T-helper 1 cell treated with Interleukin-12 subunit alpha and Interleukin-12 subunit beta and Interleukin-4 antibody, amounts not matched to agents 30 μg/mL and 1 μg/mL, for 36 hours (primary cell): ENCODE data around the gene UIMC1.
"Not testable (repeated sequence)": the region's sequence is repeated elsewhere in the genome, so short reads cannot be mapped to it uniquely, and the experiment has no call there.

Experiments
- H3K27ac Mint-ChIP-seq: one replicate; pipeline ENCODE4 v1.8.0; 2021; ENCODE audit warnings: mild to moderate bottlenecking, mixed read lengths
- H3K27me3 Mint-ChIP-seq: one replicate; pipeline ENCODE4 v1.8.0; 2021; ENCODE audit warnings: low read depth, mixed read lengths
- H3K36me3 Mint-ChIP-seq: one replicate; pipeline ENCODE4 v1.8.0; 2021; ENCODE audit warnings: low read depth, mixed read lengths
- H3K4me1 Mint-ChIP-seq: one replicate; pipeline ENCODE4 v1.8.0; 2021; ENCODE audit warnings: low read depth, mixed read lengths
- H3K4me3 Mint-ChIP-seq: one replicate; pipeline ENCODE4 v1.8.0; 2021; ENCODE audit warnings: mild to moderate bottlenecking, moderate library complexity, mixed read lengths
- H3K9me3 Mint-ChIP-seq: one replicate; pipeline ENCODE4 v1.8.0; 2021; ENCODE audit warnings: mixed read lengths

UIMC1 gene

GRCh38 chr5:176875014-176875550, 131.5 kb downstream of the UIMC1 start:
- H3K9me3 Mint-ChIP-seq = peaks cover 10% of the 10 kb centered on the region
- peaks cover 4% of the 10 kb centered on the region for H3K36me3 Mint-ChIP-seq
- no peak overlapping the region for H3K4me3 Mint-ChIP-seq
- peaks cover 2% of the 10 kb centered on the region for H3K4me1 Mint-ChIP-seq
- peaks cover 13% of the 10 kb centered on the region for H3K27me3 Mint-ChIP-seq
- no peak overlapping the region for H3K27ac Mint-ChIP-seq

GRCh38 chr5:176874198-176874780, 132.3 kb downstream of the UIMC1 start:
- Mint-ChIP-seq H3K9me3 (peaks cover 14% of the 10 kb centered on the region), H3K36me3 (peaks cover 4% of the 10 kb centered on the region), H3K27me3 (peaks cover 13% of the 10 kb centered on the region), H3K4me3 (no peak overlapping the region), H3K27ac (no peak overlapping the region), H3K4me1 (peaks cover 2% of the 10 kb centered on the region)

GRCh38 chr5:176873541-176874172, 132.9 kb downstream of the UIMC1 start:
- Mint-ChIP-seq H3K4me3 (no peak overlapping the region), H3K4me1 (peaks cover 2% of the 10 kb centered on the region), H3K9me3 (peaks cover 14% of the 10 kb centered on the region), H3K27ac (no peak overlapping the region), H3K27me3 (peaks cover 13% of the 10 kb centered on the region), H3K36me3 (peaks cover 4% of the 10 kb centered on the region)

GRCh38 chr5:176873011-176873410, 133.6 kb downstream of the UIMC1 start:
- Mint-ChIP-seq H3K9me3 (peaks cover 14% of the 10 kb centered on the region), H3K27ac (peak overlapping the region; percentile 41), H3K27me3 (peaks cover 13% of the 10 kb centered on the region)
- H3K4me3 Mint-ChIP-seq, H3K4me1 Mint-ChIP-seq, H3K36me3 Mint-ChIP-seq: not testable (repeated sequence)

GRCh38 chr5:176872586-176872985, 134.0 kb downstream of the UIMC1 start:
- not testable (repeated sequence) for H3K27ac Mint-ChIP-seq, H3K4me1 Mint-ChIP-seq, H3K36me3 Mint-ChIP-seq, H3K4me3 Mint-ChIP-seq
- Mint-ChIP-seq H3K27me3 (peaks cover 13% of the 10 kb centered on the region), H3K9me3 (peaks cover 14% of the 10 kb centered on the region)

- peaks cover 14% of the 10 kb centered on the region for H3K9me3 Mint-ChIP-seq
These were observed 135.9 kb downstream of the UIMC1 start for GRCh38 chr5:176870644-176871043.

GRCh38 chr5:176870110-176870591, 136.4 kb downstream of the UIMC1 start:
- Mint-ChIP-seq H3K4me1 (no peaks in the 10 kb centered on the region), H3K27ac (no peak overlapping the region), H3K36me3 (peaks cover 2% of the 10 kb centered on the region), H3K27me3 (peaks cover 21% of the 10 kb centered on the region), H3K9me3 (peaks cover 14% of the 10 kb centered on the region), H3K4me3 (no peak overlapping the region)

More at GRCh38 chr5:176870644-176871043, 135.9 kb downstream of the UIMC1 start:
- not testable (repeated sequence) for H3K4me3 Mint-ChIP-seq, H3K27ac Mint-ChIP-seq, H3K4me1 Mint-ChIP-seq, H3K36me3 Mint-ChIP-seq
- peaks cover 26% of the 10 kb centered on the region for H3K27me3 Mint-ChIP-seq

GRCh38 chr5:176869501-176870109, 137.0 kb downstream of the UIMC1 start:
- Mint-ChIP-seq H3K9me3 (peaks cover 14% of the 10 kb centered on the region), H3K27me3 (peaks cover 17% of the 10 kb centered on the region), H3K4me3 (no peak overlapping the region), H3K4me1 (no peaks in the 10 kb centered on the region), H3K27ac (no peak overlapping the region), H3K36me3 (peaks cover 2% of the 10 kb centered on the region)

- peaks cover 2% of the 10 kb centered on the region for H3K36me3 Mint-ChIP-seq
These were observed 137.8 kb downstream of the UIMC1 start for GRCh38 chr5:176868731-176869130.

GRCh38 chr5:176868126-176868525, 138.5 kb downstream of the UIMC1 start:
- peaks cover 11% of the 10 kb centered on the region for H3K9me3 Mint-ChIP-seq
- H3K4me3 Mint-ChIP-seq = no peak overlapping the region
- H3K27me3 Mint-ChIP-seq = peaks cover 19% of the 10 kb centered on the region
- no peaks in the 10 kb centered on the region for H3K4me1 Mint-ChIP-seq
- peaks cover under 1% of the 10 kb centered on the region for H3K36me3 Mint-ChIP-seq
- H3K27ac Mint-ChIP-seq = no peak overlapping the region

More at GRCh38 chr5:176868731-176869130, 137.8 kb downstream of the UIMC1 start:
- peaks cover 14% of the 10 kb centered on the region for H3K9me3 Mint-ChIP-seq
- H3K27me3 Mint-ChIP-seq = peaks cover 17% of the 10 kb centered on the region
- no peaks in the 10 kb centered on the region for H3K4me1 Mint-ChIP-seq
- H3K4me3 Mint-ChIP-seq = no peak overlapping the region
- no peak overlapping the region for H3K27ac Mint-ChIP-seq

- Mint-ChIP-seq H3K4me1 (no peaks in the 10 kb centered on the region), H3K36me3 (no peaks in the 10 kb centered on the region), H3K4me3 (no peak overlapping the region), H3K9me3 (peaks cover 9% of the 10 kb centered on the region), H3K27me3 (peaks cover 21% of the 10 kb centered on the region), H3K27ac (no peak overlapping the region)
These were observed 139.8 kb downstream of the UIMC1 start for GRCh38 chr5:176866707-176867310.

- Mint-ChIP-seq H3K9me3 (peaks cover 9% of the 10 kb centered on the region), H3K4me1 (no peaks in the 10 kb centered on the region), H3K27ac (no peak overlapping the region), H3K4me3 (no peak overlapping the region), H3K27me3 (peaks cover 21% of the 10 kb centered on the region), H3K36me3 (no peaks in the 10 kb centered on the region)
These were observed 140.6 kb downstream of the UIMC1 start for GRCh38 chr5:176865964-176866363.

- no peaks in the 10 kb centered on the region for H3K4me1 Mint-ChIP-seq
- no peak overlapping the region for H3K4me3 Mint-ChIP-seq
- H3K27me3 Mint-ChIP-seq = peaks cover 21% of the 10 kb centered on the region
- no peaks in the 10 kb centered on the region for H3K36me3 Mint-ChIP-seq
- H3K27ac Mint-ChIP-seq = no peak overlapping the region
- H3K9me3 Mint-ChIP-seq = peaks cover under 1% of the 10 kb centered on the region
These were observed 141.8 kb downstream of the UIMC1 start for GRCh38 chr5:176864755-176865154.

GRCh38 chr5:176863765-176864098, 142.8 kb downstream of the UIMC1 start:
- Mint-ChIP-seq H3K4me1 (no peaks in the 10 kb centered on the region), H3K27ac (no peak overlapping the region), H3K36me3 (no peaks in the 10 kb centered on the region), H3K27me3 (peaks cover 21% of the 10 kb centered on the region), H3K9me3 (no peaks in the 10 kb centered on the region), H3K4me3 (no peak overlapping the region)
